B cell (primary cell): ENCODE data around the gene ZNF462. TPM values are rescaled to one million over a fixed set of nuclear protein-coding genes. Genes with fewer than 3 reads are reported as not detected.

Experiments used
- ATAC-seq: fragments of 200-7000 bp; cut with Tn5 transposase; one replicate; pipeline ENCODE4 v1.10.0; 2021; ENCODE audit warnings: low read depth, mild to moderate bottlenecking, moderate number of reproducible peaks, moderate library complexity
- CTCF ChIA-PET: fragments of 350-600 bp; sonication (Branson Sonifier 250); formaldehyde crosslinking; loops from one replicate; lab custom pipeline; 2021; ENCODE audit warnings: antibody characterized with exemption, inconsistent platforms; lab: Charles Lee
- POLR2A ChIA-PET: fragments of 350-600 bp; sonication (Branson Sonifier 250); formaldehyde crosslinking; loops from one replicate; lab custom pipeline; 2021; ENCODE audit warnings: antibody characterized with exemption; lab: Charles Lee
- DNase-seq: peaks from one replicate; pipeline ENCODE4 v3.0.0; 2013
- H2AFZ ChIP-seq: 2 replicates; pipeline ENCODE4 v1.6.1; 2012; ENCODE audit warnings: mild to moderate bottlenecking, low read depth, low read length; ENCODE audit not compliant: insufficient read depth, poor library complexity, severe bottlenecking
- H3K27ac ChIP-seq, 2 donors: 1 replicate in 1 of 2; 2 replicates in 1 of 2; pipeline ENCODE4 v1.5.1; 2012 to 2013; ENCODE audit warnings: low read length in 2 of 2, mild to moderate bottlenecking in 2 of 2, moderate library complexity in 1 of 2
- H3K27me3 ChIP-seq, 4 experiments: fragments of 200-600 bp in 1 of 4; sonication (generic) in 1 of 4; replicated peaks in 1 of 4; 1 replicate in 2 of 4; 2 replicates in 2 of 4; pipeline versions ENCODE4 v1.6.1 to v1.7.0; 2013 to 2016; ENCODE audit warnings: low read length in 3 of 4, mild to moderate bottlenecking in 2 of 4, mixed read lengths in 1 of 4, moderate library complexity in 1 of 4; ENCODE audit not compliant: insufficient read depth in 4 of 4, control insufficient read depth in 3 of 4; ENCODE audit errors: control extremely low read depth in 1 of 4
- H3K36me3 ChIP-seq, 2 experiments: replicated peaks in 1 of 2; 1 replicate in 1 of 2; 2 replicates in 1 of 2; pipeline versions ENCODE4 v1.6.1 to v1.7.1; 2013; ENCODE audit warnings: low read length in 1 of 2; ENCODE audit not compliant: insufficient read depth in 2 of 2, control insufficient read depth in 1 of 2; ENCODE audit errors: control extremely low read depth in 1 of 2, extremely low read depth in 1 of 2
- H3K4me1 ChIP-seq, 2 donors: fragments of 200-600 bp in 1 of 2; sonication (generic) in 1 of 2; 1 replicate in 1 of 2; 2 replicates in 1 of 2; pipeline versions ENCODE4 v1.5.1 to v1.6.1; 2013 to 2017; ENCODE audit warnings: low read length in 2 of 2; ENCODE audit not compliant: control insufficient read depth in 2 of 2, insufficient read depth in 2 of 2
- H3K4me2 ChIP-seq: replicated peaks from 2 replicates; pipeline ENCODE3; 2012; ENCODE audit warnings: mild to moderate bottlenecking, low read depth, low read length; ENCODE audit not compliant: poor library complexity, severe bottlenecking
- H3K4me3 ChIP-seq, 5 experiments: fragments of 200-600 bp in 1 of 5; sonication (generic) in 1 of 5; 1 replicate in 3 of 5; 2 replicates in 2 of 5; pipeline versions ENCODE4 v1.5.1 to v1.7.0; 2011 to 2016; ENCODE audit warnings: low read length in 4 of 5, mild to moderate bottlenecking in 4 of 5, low read depth in 2 of 5, control low read depth in 1 of 5, moderate library complexity in 1 of 5; ENCODE audit not compliant: insufficient read depth in 1 of 5; ENCODE audit errors: control extremely low read depth in 1 of 5, extremely low read depth in 1 of 5
- H3K79me2 ChIP-seq: fragments of 200-600 bp; sonication (generic); one replicate; pipeline ENCODE4 v1.6.0; 2016; ENCODE audit warnings: low read length; ENCODE audit not compliant: control insufficient read depth, insufficient read depth
- H3K9ac ChIP-seq: fragments of 200-600 bp; sonication (generic); 2 replicates; pipeline ENCODE4 v1.6.1; 2017; ENCODE audit warnings: mild to moderate bottlenecking, low read length, moderate library complexity
- H3K9me3 ChIP-seq, 3 donors: one replicate each; pipeline versions ENCODE4 v1.6.1 to v1.7.1; 2013; ENCODE audit warnings: low read length in 2 of 3; ENCODE audit not compliant: control insufficient read depth in 2 of 3, insufficient read depth in 1 of 3; ENCODE audit errors: control extremely low read depth in 1 of 3
- H4K20me1 ChIP-seq: 2 replicates; pipeline ENCODE4 v1.6.0; 2012; ENCODE audit warnings: mild to moderate bottlenecking, low read length; ENCODE audit not compliant: insufficient read depth, control insufficient read depth, poor library complexity, severe bottlenecking
- H3K27ac Mint-ChIP-seq: one replicate; pipeline ENCODE4 v1.8.0; 2021; ENCODE audit warnings: mixed read lengths
- H3K27me3 Mint-ChIP-seq: one replicate; pipeline ENCODE4 v1.8.0; 2021; ENCODE audit warnings: mixed read lengths
- H3K4me1 Mint-ChIP-seq: one replicate; pipeline ENCODE4 v1.8.0; 2021; ENCODE audit warnings: mixed read lengths
- H3K4me3 Mint-ChIP-seq: one replicate; pipeline ENCODE4 v1.8.0; 2021; ENCODE audit warnings: mixed read lengths
- H3K9me3 Mint-ChIP-seq: one replicate; pipeline ENCODE4 v1.8.0; 2022; ENCODE audit warnings: mixed read lengths; ENCODE audit not compliant: insufficient read depth
- EZH2 ChIP-seq: IDR thresholded peaks from 2 replicates; pipeline ENCODE4 v1.6.1; 2012; ENCODE audit warnings: borderline replicate concordance, low read depth, mild to moderate bottlenecking, moderate library complexity, low read length; ENCODE audit not compliant: insufficient read depth, poor library complexity, severe bottlenecking
- whole genome bisulfite sequencing: methylation state at CpG from one replicate; pipeline ENCODE4 v1.1.5; 2013; ENCODE audit warnings: missing lambda C conversion rate; ENCODE audit not compliant: insufficient coverage; 5-methylcytosine and 5-hydroxymethylcytosine counted together
- intact Hi-C: fragments of 100-400 bp; cut with micrococcal nuclease; formaldehyde crosslinking; loops from one replicate; pipeline ENCODE4 v1.10.0; 2022
- polyA plus RNA-seq: library from polyadenylated mRNA; depleted of rRNA; stranded (reverse); fragments of >200 nt; gene quantifications from 2 replicates; pipeline ENCODE4 v1.2.3, GENCODE V29; 2012
- total RNA-seq, 2 donors: library from RNA; stranded (reverse); fragments of 120-200 nt in 1 of 2; gene quantifications; 1 replicate in 1 of 2; 2 replicates in 1 of 2; pipeline versions ENCODE4 v1.2.3 to v1.2.4, GENCODE V29; 2013 to 2022
- TF ChIP-seq, protein P1 (sequence below): fragments of 200-600 bp; IDR thresholded peaks from one replicate; pipeline ENCODE4 v1.8.0; 2022; ENCODE audit warnings: antibody characterized with exemption, mild to moderate bottlenecking

The ZNF462 gene
- total and polyA plus RNA-seq, 2 donors (not counting 1 experiment from before 2014, with no cell fraction given) = not detected

DNA sequence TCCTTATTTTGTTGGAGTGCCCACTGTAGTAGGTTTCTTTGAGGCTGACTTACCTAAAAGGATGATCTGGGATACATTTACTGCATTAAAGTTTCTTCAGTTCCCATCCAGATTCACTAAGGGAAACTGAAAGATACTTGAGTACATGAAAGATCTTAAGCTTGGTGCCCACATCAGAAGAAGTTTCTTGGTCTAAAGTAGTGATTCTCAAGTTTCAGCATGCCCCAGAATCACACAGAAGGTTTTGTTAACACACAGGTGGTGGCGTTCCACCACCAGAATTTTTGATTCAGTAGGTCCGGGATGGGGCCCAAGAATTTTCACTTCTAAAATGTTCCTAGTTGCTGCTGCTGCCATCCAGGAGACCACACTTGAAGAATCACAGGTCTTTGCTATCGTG, 171.0 kb downstream of the ZNF462 start:
- Histone ChIP-seq H3K36me3 (no peaks in the 10 kb centered on the region), H3K79me2 (no peaks in the 10 kb centered on the region), H4K20me1 (no peaks in the 10 kb centered on the region), H3K27ac (no peak overlapping the region), H3K9me3 (no peaks in the 10 kb centered on the region), H3K27me3 (peaks cover 0 to 5% (median under 1%) of the 10 kb centered on the region in 4 experiments), H3K4me3 (no peak overlapping the region), H3K4me2 (no peak overlapping the region), H3K4me1 (no peaks in the 10 kb centered on the region), H3K9ac (no peak overlapping the region), H2AFZ (no peak overlapping the region)
- ChIA-PET CTCF (no interaction called here), POLR2A (no interaction called here)
- no peak for DNase-seq
- TF ChIP-seq, protein P1, sequence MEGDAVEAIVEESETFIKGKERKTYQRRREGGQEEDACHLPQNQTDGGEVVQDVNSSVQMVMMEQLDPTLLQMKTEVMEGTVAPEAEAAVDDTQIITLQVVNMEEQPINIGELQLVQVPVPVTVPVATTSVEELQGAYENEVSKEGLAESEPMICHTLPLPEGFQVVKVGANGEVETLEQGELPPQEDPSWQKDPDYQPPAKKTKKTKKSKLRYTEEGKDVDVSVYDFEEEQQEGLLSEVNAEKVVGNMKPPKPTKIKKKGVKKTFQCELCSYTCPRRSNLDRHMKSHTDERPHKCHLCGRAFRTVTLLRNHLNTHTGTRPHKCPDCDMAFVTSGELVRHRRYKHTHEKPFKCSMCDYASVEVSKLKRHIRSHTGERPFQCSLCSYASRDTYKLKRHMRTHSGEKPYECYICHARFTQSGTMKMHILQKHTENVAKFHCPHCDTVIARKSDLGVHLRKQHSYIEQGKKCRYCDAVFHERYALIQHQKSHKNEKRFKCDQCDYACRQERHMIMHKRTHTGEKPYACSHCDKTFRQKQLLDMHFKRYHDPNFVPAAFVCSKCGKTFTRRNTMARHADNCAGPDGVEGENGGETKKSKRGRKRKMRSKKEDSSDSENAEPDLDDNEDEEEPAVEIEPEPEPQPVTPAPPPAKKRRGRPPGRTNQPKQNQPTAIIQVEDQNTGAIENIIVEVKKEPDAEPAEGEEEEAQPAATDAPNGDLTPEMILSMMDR = no peak
- TF ChIP-seq EZH2 = no peak
- Mint-ChIP-seq H3K4me3 (no peak overlapping the region), H3K27me3 (peaks cover 29% of the 10 kb centered on the region), H3K9me3 (no peaks in the 10 kb centered on the region), H3K4me1 (no peaks in the 10 kb centered on the region), H3K27ac (no peak overlapping the region)
- no peak for ATAC-seq
- 100% methylated on average over 1 of the region's 3 CpGs for WGBS
- intact Hi-C loops = no loop called here

DNA sequence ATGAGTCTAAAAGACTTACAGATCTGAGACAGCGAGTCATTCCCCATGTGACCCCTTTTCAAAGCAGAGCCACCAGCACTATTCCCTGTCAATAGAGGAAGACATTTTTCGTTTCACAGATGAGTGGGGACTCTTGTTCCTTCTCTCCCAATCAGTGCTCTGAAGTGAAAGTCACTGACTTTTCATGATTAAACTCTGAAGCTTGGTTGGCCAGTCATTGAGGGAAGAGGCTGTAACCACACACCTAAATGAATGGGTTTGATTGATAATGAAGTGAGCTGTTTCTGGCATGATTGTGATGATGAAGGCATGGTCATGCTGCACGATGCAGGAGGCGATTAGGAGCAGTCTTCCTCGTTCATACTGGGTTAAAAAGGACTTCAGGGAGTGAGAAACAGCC, 171.9 kb downstream of the ZNF462 start:
- no peaks in the 10 kb centered on the region for H3K4me1 ChIP-seq
- no peak for TF ChIP-seq EZH2
- TF ChIP-seq, protein P1 = no peak
- H3K36me3 ChIP-seq = no peaks in the 10 kb centered on the region
- WGBS = 63% methylated on average over 4 of the region's 5 CpGs
- H2AFZ ChIP-seq = no peak overlapping the region
- Mint-ChIP-seq H3K27ac (no peak overlapping the region), H3K27me3 (peaks cover 29% of the 10 kb centered on the region), H3K4me1 (no peaks in the 10 kb centered on the region), H3K9me3 (no peaks in the 10 kb centered on the region), H3K4me3 (no peak overlapping the region)
- no peak for ATAC-seq
- H3K27ac ChIP-seq = no peak overlapping the region
- ChIA-PET CTCF (no interaction called here), POLR2A (no interaction called here)
- H3K79me2 ChIP-seq = no peaks in the 10 kb centered on the region
- H4K20me1 ChIP-seq = no peaks in the 10 kb centered on the region
- H3K4me2 ChIP-seq = no peak overlapping the region
- no peak overlapping the region for H3K4me3 ChIP-seq
- H3K9ac ChIP-seq = no peak overlapping the region
- no peaks in the 10 kb centered on the region for H3K9me3 ChIP-seq
- intact Hi-C loops = no loop called here
- DNase-seq = no peak
- H3K27me3 ChIP-seq = peaks cover 0 to 5% (median under 1%) of the 10 kb centered on the region in 4 experiments
